Left ventricle myocardium inferior (tissue), 1 donor: ENCODE results near the gene MCFD2. TPM values are rescaled to one million over a fixed set of nuclear protein-coding genes. Genes with fewer than 3 reads are reported as not detected.

Experiments
- DNase-seq: peaks from one replicate; pipeline ENCODE4 v3.0.0-alpha.2; 2020
- H3K27ac ChIP-seq: fragments of 200-600 bp; replicated peaks from 2 replicates; pipeline ENCODE4 v1.8.0; 2021
- H3K27me3 ChIP-seq: fragments of 200-600 bp; 2 replicates; pipeline ENCODE4 v1.8.0; 2021; ENCODE audit warnings: low read depth
- H3K36me3 ChIP-seq: fragments of 200-600 bp; 2 replicates; pipeline ENCODE4 v1.8.0; 2021
- H3K4me1 ChIP-seq: fragments of 200-600 bp; 2 replicates; pipeline ENCODE4 v1.8.0; 2021
- H3K4me3 ChIP-seq: fragments of 200-600 bp; 2 replicates; pipeline ENCODE4 v1.8.0; 2021; ENCODE audit warnings: mild to moderate bottlenecking, moderate library complexity
- H3K9me3 ChIP-seq: fragments of 200-600 bp; replicated peaks from 2 replicates; pipeline ENCODE4 v1.8.0; 2021
- intact Hi-C: fragments of 100-400 bp; cut with micrococcal nuclease; formaldehyde crosslinking; loops from one replicate; pipeline ENCODE4 v1.11.0; 2022
- total RNA-seq: library from RNA; stranded (reverse); fragmentation: NEBNext Ultra II Directional; extraction: Animal tissue kit (Norgen Biotek cat#: 25700); gene quantifications from one replicate; pipeline ENCODE4 v1.2.1, GENCODE V29; 2021
- TF ChIP-seq, protein P1 (sequence below): fragments of 200-600 bp; IDR thresholded peaks from 2 replicates; pipeline ENCODE4 v1.8.0; 2021; ENCODE audit warnings: antibody characterized with exemption, mild to moderate bottlenecking, borderline replicate concordance
- donor health status: DM: no; HTN: yes; CAD: no; lungs with severe emphysema.

MCFD2 gene
- total RNA-seq, 1 donor from 2014 or later = 61.2 TPM

DNA sequence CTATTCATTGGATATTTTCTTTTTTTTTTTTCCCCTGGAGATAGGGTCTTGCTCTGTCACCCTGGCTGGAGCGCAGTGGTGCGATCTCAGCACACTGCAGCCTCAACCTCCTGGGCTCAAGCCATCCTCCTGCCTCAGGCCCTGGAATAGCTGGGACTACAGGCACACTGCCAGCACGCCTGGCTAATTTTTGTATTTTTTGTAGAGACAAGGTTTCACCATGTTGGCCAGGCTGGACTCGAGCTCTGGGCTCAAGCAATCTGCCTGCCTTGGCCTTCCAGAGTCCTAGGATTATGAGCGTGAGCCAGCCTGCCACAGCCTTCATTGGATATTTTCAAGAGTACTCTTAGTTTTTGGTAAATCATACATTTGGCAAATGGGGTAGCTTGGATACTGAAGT, 9.0 kb upstream of the MCFD2 start:
- DNase-seq = no peak
- Histone ChIP-seq H3K4me3 (no peak overlapping the region), H3K36me3 (no peaks in the 10 kb centered on the region), H3K9me3 (peaks cover 16% of the 10 kb centered on the region), H3K27ac (no peak overlapping the region), H3K27me3 (no peaks in the 10 kb centered on the region), H3K4me1 (no peaks in the 10 kb centered on the region)
- intact Hi-C loops = loop anchor here (10.0 kb wide), 1 partner anchor 400 kb away; no protein-coding TSS in a partner anchor
- TF ChIP-seq, protein P1, sequence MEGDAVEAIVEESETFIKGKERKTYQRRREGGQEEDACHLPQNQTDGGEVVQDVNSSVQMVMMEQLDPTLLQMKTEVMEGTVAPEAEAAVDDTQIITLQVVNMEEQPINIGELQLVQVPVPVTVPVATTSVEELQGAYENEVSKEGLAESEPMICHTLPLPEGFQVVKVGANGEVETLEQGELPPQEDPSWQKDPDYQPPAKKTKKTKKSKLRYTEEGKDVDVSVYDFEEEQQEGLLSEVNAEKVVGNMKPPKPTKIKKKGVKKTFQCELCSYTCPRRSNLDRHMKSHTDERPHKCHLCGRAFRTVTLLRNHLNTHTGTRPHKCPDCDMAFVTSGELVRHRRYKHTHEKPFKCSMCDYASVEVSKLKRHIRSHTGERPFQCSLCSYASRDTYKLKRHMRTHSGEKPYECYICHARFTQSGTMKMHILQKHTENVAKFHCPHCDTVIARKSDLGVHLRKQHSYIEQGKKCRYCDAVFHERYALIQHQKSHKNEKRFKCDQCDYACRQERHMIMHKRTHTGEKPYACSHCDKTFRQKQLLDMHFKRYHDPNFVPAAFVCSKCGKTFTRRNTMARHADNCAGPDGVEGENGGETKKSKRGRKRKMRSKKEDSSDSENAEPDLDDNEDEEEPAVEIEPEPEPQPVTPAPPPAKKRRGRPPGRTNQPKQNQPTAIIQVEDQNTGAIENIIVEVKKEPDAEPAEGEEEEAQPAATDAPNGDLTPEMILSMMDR = no peak

DNA sequence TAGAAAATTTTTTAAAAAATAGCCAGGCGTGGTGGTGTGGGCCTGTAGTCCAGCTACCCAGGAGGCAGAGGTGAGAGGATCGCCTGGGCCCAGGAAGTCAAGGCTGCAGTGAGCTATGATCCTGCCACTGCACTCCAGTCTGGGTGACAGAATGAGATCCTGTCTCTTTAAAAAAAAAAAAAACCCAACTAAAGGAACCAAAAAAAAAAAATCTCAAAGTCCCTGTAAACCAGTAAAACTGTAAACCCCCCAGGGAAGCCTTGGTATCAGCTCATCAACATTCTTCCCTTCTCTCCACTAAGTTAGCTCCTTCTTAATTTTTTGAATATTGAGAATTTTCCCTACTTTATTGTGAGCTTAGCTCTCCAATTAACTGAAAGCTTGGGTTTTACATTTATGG, 8.4 kb upstream of the MCFD2 start:
- intact Hi-C loops = loop anchor here (10.0 kb wide), 1 partner anchor 401 kb away; no protein-coding TSS in a partner anchor
- no peak for DNase-seq
- TF ChIP-seq, protein P1 = no peak
- no peak overlapping the region for H3K4me3 ChIP-seq
- H3K27ac ChIP-seq = no peak overlapping the region
- H3K27me3 ChIP-seq = no peaks in the 10 kb centered on the region
- no peaks in the 10 kb centered on the region for H3K36me3 ChIP-seq
- peaks cover 2% of the 10 kb centered on the region for H3K4me1 ChIP-seq
- H3K9me3 ChIP-seq = peaks cover 16% of the 10 kb centered on the region

DNA sequence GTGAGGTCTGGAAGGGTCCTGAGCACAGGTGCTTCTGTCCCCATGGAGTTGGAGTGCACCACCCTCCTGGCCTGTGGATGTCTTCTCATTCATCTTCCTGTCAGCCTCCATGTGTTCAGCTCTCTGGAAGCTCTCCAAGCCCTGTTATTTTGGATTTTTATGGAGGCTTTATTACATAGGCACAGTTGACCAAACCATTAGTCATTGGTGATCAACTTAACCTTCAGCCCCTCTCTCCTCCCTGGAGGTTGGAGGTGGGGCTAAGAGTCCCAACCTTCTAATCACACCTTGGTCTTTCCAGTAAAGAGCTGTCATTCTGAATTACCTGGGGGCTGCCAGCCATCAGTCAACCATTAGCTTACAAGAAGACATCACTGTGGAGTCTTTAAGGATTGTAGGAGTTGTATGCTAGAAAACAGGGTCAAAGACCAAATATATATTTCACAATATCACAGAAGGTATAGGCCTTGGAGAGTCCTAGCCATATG, 7.5 kb upstream of the MCFD2 start:
- no peak for DNase-seq
- intact Hi-C loops = loop anchor here (10.0 kb wide), 1 partner anchor 402 kb away; no protein-coding TSS in a partner anchor
- Histone ChIP-seq H3K27ac (no peak overlapping the region), H3K4me3 (no peak overlapping the region), H3K4me1 (peaks cover 10% of the 10 kb centered on the region), H3K27me3 (no peaks in the 10 kb centered on the region), H3K36me3 (no peaks in the 10 kb centered on the region), H3K9me3 (peaks cover 16% of the 10 kb centered on the region)
- TF ChIP-seq, protein P1 = no peak

DNA sequence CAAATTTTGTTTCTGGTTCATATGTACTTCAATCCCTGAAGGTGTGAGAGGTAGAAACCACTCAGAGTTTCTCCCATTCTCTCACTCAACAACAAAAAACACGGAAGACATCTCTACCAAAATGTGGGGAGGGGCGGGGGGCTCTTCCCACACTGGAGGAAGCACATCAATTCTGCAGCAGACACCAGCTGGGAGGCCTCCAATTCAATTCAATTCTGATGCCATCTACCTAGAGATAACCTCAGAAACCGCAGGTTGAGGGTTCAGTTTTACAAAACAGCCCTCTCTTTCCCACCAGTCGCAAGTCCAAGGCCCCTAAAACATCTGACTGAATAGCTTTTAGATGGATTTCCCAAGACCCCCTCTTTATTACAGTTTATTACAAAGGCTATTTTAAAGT, 7.0 kb upstream of the MCFD2 start:
- intact Hi-C loops = loop anchor here (10.0 kb wide), 1 partner anchor 402 kb away; no protein-coding TSS in a partner anchor
- Histone ChIP-seq H3K36me3 (no peaks in the 10 kb centered on the region), H3K4me3 (no peak overlapping the region), H3K27ac (no peak overlapping the region), H3K27me3 (no peaks in the 10 kb centered on the region), H3K9me3 (peaks cover 16% of the 10 kb centered on the region), H3K4me1 (peaks cover 15% of the 10 kb centered on the region)
- TF ChIP-seq, protein P1 = no peak
- DNase-seq = no peak

DNA sequence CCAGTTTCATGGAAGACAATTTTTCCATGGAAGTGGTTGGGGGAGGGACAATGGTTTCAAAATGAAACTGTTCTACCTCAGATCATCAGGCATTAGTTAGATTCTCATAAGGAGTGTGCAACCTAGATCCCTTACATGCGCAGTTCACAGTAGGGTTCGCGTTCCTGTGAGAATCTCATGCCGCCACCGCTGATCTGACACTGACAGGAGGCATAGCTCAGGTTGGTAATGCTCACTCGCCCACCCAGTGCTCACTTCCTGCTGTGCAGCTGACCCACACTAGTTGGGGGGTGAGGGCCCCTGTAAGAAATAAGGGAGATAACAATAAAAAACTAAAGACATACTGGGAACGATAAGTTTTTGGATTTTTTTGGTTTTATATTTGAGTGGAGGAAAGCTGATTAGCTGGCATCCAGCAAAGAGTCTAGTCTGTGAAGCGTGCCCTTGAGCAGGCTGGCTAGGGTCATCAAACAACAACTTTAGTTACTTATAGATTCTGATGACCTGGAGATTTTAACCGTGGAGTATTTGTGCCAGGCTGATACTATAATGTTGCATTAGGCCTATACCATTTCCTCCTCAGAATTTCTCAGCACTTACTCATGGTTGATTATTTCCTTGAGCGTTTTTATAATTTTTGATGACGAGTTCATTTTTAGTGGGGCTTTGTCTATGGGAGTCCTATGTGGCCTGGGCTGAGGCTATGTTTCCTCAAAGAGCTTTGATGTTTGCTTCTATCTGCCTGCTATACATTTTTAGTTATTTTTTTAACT, 6.3 kb upstream of the MCFD2 start:
- H3K4me3 ChIP-seq = no peak overlapping the region
- TF ChIP-seq, protein P1 = no peak
- no peak overlapping the region for H3K27ac ChIP-seq
- H3K4me1 ChIP-seq = peaks cover 23% of the 10 kb centered on the region
- peaks cover 8% of the 10 kb centered on the region for H3K9me3 ChIP-seq
- intact Hi-C loops = loop anchor here (10.0 kb wide), 1 partner anchor 403 kb away; no protein-coding TSS in a partner anchor
- H3K36me3 ChIP-seq = no peaks in the 10 kb centered on the region
- DNase-seq = no peak
- H3K27me3 ChIP-seq = no peaks in the 10 kb centered on the region
